IPS-18c (cell line): Measurements from ENCODE around the gene CAMTA2.

Experiments
- H3K4me3 ChIP-seq: 2 replicates; pipeline ENCODE4 v1.7.0; 2013; ENCODE audit warnings: low read depth, mild to moderate bottlenecking, low read length, moderate library complexity; ENCODE audit not compliant: insufficient read depth
- H3K9me3 ChIP-seq: one replicate; pipeline ENCODE4 v1.6.1; 2013; ENCODE audit warnings: mild to moderate bottlenecking, low read length, moderate library complexity; ENCODE audit not compliant: control insufficient read depth, insufficient read depth

CAMTA2 gene

GRCh38 chr17:4973256-4974114 is 14.0 kb downstream of the CAMTA2 start:
- no peak overlapping the region for H3K4me3 ChIP-seq
- no peaks in the 10 kb centered on the region for H3K9me3 ChIP-seq

- no peak overlapping the region for H3K4me3 ChIP-seq
- H3K9me3 ChIP-seq: peaks cover 3% of the 10 kb centered on the region
These were observed 14.7 kb downstream of the CAMTA2 start for GRCh38 chr17:4972752-4973151.

GRCh38 chr17:4972322-4972721 is 15.2 kb downstream of the CAMTA2 start:
- H3K9me3 ChIP-seq: peaks cover 5% of the 10 kb centered on the region
- H3K4me3 ChIP-seq: no peak overlapping the region

- H3K9me3 ChIP-seq: peaks cover 5% of the 10 kb centered on the region
- no peak overlapping the region for H3K4me3 ChIP-seq
These were observed 15.6 kb downstream of the CAMTA2 start for GRCh38 chr17:4971826-4972225.

GRCh38 chr17:4970273-4970672 is 17.2 kb downstream of the CAMTA2 start:
- Histone ChIP-seq H3K9me3 (peaks cover 7% of the 10 kb centered on the region), H3K4me3 (no peak overlapping the region)

GRCh38 chr17:4969551-4970173 is 17.8 kb downstream of the CAMTA2 start:
- Histone ChIP-seq H3K4me3 (peak overlapping the region; percentile 92), H3K9me3 (peaks cover 7% of the 10 kb centered on the region)

GRCh38 chr17:4969047-4969550 is 18.4 kb downstream of the CAMTA2 start:
- H3K4me3 ChIP-seq: peak overlapping the region; percentile 92

GRCh38 chr17:4968486-4969046 is 18.9 kb downstream of the CAMTA2 start:
- Histone ChIP-seq H3K9me3 (peaks cover 7% of the 10 kb centered on the region), H3K4me3 (peak overlapping the region; percentile 92)

More at GRCh38 chr17:4969047-4969550, 18.4 kb downstream of the CAMTA2 start:
- peaks cover 7% of the 10 kb centered on the region for H3K9me3 ChIP-seq

- Histone ChIP-seq H3K4me3 (peak within 1 kb of the TSS; percentile 92), H3K9me3 (peaks cover 7% of the 10 kb centered on the region)
These were observed 19.7 kb downstream of the CAMTA2 start, which contains the start of gene SPAG7 for GRCh38 chr17:4967539-4968485. SPAG7 (minus strand) TSS chr17:4967817; CDS start chr17:4967804, 13 bp downstream.

- Histone ChIP-seq H3K4me3 (peak overlapping the region; percentile 92), H3K9me3 (peaks cover 7% of the 10 kb centered on the region)
These were observed 20.5 kb downstream of the CAMTA2 start for GRCh38 chr17:4966844-4967538.

- H3K9me3 ChIP-seq: peaks cover 7% of the 10 kb centered on the region
- no peak overlapping the region for H3K4me3 ChIP-seq
These were observed 22.0 kb downstream of the CAMTA2 start for GRCh38 chr17:4965311-4965986.

- H3K9me3 ChIP-seq: no peaks in the 10 kb centered on the region
These were observed 27.1 kb downstream of the CAMTA2 start for GRCh38 chr17:4960279-4960922.

GRCh38 chr17:4959261-4959965 is 28.1 kb downstream of the CAMTA2 start:
- H3K9me3 ChIP-seq: no peaks in the 10 kb centered on the region
- no peak overlapping the region for H3K4me3 ChIP-seq

More at GRCh38 chr17:4960279-4960922, 27.1 kb downstream of the CAMTA2 start:
- H3K4me3 ChIP-seq: no peak overlapping the region

GRCh38 chr17:4958102-4958501 is 29.4 kb downstream of the CAMTA2 start:
- no peak overlapping the region for H3K4me3 ChIP-seq
- no peaks in the 10 kb centered on the region for H3K9me3 ChIP-seq
